Stimulated activated CD8-positive, alpha-beta memory T cell treated with anti-CD3 and anti-CD28 coated beads, Interleukin-2, amount 100 ng/mL, for 1 hour (primary cell): ENCODE results near the gene VKORC1.
A peak's percentile ranks its signal among the peaks of the same experiment; 100 is the strongest.

Experiments used
- DNase-seq, 2 donors: peaks; one replicate each; pipeline ENCODE4 v3.0.0-alpha.2; 2020; ENCODE audit warnings: low read depth in 2 of 2

VKORC1 gene

GRCh38 chr16:31083081-31083480, 11.5 kb downstream of the VKORC1 start:
- no peak for DNase-seq

- no peak for DNase-seq
These were observed 12.1 kb downstream of the VKORC1 start for GRCh38 chr16:31082368-31083045.

- no peak for DNase-seq
These were observed 12.9 kb downstream of the VKORC1 start for GRCh38 chr16:31081428-31082351.

- no peak for DNase-seq
These were observed 13.7 kb downstream of the VKORC1 start for GRCh38 chr16:31080756-31081419.

- no peak for DNase-seq
These were observed 14.5 kb downstream of the VKORC1 start for GRCh38 chr16:31080035-31080629.

GRCh38 chr16:31079342-31079944, 15.2 kb downstream of the VKORC1 start:
- no peak for DNase-seq

GRCh38 chr16:31078597-31079341, 15.8 kb downstream of the VKORC1 start:
- no peak for DNase-seq

GRCh38 chr16:31077592-31078396, 16.8 kb downstream of the VKORC1 start:
- DNase-seq = no peak

- no peak for DNase-seq
These were observed 17.6 kb downstream of the VKORC1 start for GRCh38 chr16:31077024-31077423.

- no peak for DNase-seq
These were observed 18.3 kb downstream of the VKORC1 start for GRCh38 chr16:31076319-31076718.

GRCh38 chr16:31074814-31075183, 19.8 kb downstream of the VKORC1 start:
- DNase-seq = no peak

GRCh38 chr16:31073970-31074813, 20.4 kb downstream of the VKORC1 start, which contains the start of the genes ZNF646 and ZNF668:
TSS of gene ZNF646 (plus strand) at chr16:31074422. CDS start at chr16:31076325, 1,903 bp downstream.
TSS of gene ZNF668 (minus strand) at chr16:31074240. CDS start at chr16:31064459, 9,781 bp downstream.
- DNase-seq = peak; percentile 95 to 96

- DNase-seq = peak; percentile 72 to 78
These were observed 21.2 kb downstream of the VKORC1 start for GRCh38 chr16:31073142-31073969.

- DNase-seq = no peak
These were observed 22.0 kb downstream of the VKORC1 start for GRCh38 chr16:31072540-31073141.

GRCh38 chr16:31071861-31072260, 22.7 kb downstream of the VKORC1 start:
- no peak for DNase-seq

GRCh38 chr16:31067342-31067741, 27.3 kb downstream of the VKORC1 start:
- DNase-seq = no peak

- DNase-seq = no peak
These were observed 29.6 kb downstream of the VKORC1 start for GRCh38 chr16:31064882-31065461.
